Right forelimb (tissue), 1 donor: ENCODE results near the gene URB1.

Experiments used
- DNase-seq: peaks from one replicate; pipeline ENCODE4 v3.0.0-alpha.2; 2018

Gene URB1

DNA sequence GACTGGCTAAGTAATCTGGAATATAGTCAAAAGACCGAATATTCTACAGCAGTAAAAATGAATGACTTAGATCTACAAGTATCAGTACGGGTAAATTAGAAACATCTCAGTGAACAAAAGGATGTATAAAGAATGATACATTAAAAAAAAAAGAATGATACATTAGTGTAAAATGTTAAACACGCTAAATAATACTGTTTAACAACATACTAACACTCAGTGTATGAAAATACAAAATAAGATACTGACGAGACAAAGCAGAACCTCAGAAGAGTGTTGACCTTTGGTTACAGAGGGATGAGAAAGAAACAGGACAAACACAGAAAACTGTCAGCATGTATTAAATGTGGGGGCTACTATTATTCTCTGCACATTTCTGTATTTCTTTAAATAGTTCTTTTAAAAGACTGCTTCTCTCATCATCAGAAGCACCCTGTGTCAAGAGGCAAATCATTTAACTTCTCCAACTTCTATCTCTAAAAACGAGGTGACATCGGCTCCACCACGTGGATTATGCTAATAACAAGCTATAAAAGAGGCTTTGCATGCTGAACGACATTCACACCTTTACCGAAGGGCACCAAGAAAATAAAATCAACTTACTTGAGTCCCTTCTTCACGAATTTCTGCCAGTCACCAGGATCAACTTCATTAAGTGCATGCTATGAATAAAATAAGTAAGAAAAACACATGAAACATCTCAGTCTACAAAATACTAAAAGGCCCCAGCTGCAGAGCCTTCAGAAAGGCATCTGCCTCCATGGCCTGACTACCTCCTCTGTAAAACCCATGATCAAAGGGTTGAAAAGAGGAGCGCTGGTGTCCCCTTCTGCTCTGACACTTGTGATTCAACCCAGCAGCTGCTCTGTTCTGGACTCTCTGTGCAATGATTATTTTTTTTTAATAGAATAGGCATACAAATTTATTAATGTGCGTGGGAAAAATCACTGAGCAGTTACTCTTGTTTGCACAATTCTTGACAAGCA lies 51.7 kb downstream of the URB1 start:
- DNase-seq = no peak

DNA sequence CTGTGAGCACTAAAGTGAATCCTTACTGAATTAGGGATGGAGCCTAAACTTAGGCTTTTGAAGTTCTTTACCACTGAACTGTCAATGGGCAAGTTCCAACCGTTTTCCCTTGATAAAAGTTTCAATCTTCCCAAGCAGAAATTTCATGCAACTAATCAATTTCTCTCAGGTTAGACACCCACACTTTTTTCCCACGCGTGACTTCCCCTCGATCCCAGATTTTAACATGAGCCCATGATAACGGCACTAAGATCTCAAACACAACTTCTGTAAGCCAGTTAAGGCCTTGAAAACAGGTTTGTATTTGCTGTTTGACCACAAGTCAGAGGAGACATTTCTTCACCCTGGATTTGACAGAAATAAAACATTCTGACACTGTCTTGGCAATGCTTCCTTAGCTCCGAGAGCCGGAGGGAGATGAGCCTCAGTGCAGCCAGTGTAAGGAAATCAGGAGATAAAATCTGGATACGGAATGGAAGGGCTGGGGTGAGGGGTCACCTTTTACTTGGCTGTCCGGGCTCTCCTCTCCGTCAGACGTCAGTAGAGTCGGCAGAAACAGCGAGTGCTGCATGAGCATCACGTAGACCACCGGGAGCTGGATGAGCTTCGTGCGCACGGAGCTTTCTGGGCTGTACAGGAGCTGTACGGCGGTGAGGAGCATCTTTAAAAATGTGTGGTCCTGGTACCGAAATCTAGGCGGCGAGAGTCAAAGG lies 54.4 kb downstream of the URB1 start:
- peak; percentile 26 for DNase-seq

DNA sequence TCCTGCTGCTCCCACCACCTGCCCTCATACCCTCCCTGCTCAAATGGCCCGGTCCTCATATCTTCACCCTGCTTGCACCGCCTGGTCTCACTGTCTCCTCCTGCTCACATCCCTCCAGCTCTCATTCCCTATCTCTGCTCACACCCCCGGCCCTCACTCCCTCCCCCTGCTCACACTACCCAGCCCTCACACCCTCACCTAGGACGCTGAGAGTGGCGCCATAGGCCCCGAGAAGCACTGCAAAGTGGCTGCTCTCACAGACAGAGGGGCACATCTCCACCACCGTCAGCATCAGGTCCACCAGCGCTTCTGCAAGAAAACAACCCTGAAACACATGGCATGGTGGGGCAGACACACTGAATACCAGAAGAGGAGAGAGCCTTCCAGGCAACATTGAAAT lies 55.6 kb downstream of the URB1 start:
- peak; percentile 9 for DNase-seq

DNA sequence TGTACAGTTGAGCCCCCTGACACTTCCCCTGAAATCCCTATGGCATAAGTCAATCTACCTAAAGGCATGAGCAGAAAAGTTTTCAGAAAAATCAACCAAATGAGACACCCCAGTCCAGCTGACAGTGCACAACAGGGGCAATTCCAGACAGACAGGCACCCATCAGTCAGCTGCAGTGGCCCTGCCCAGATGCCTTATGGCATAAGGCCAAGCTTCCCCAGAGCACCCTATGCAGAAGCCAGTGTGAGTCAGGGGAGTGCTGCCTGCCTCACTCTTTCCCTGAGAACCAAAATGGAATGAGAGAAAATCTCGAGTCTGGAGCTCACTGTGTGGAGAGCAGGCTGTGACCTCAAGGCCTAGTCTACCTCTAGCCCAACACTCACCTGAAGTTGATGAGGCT lies 56.1 kb downstream of the URB1 start:
- peak; percentile 24 for DNase-seq

DNA sequence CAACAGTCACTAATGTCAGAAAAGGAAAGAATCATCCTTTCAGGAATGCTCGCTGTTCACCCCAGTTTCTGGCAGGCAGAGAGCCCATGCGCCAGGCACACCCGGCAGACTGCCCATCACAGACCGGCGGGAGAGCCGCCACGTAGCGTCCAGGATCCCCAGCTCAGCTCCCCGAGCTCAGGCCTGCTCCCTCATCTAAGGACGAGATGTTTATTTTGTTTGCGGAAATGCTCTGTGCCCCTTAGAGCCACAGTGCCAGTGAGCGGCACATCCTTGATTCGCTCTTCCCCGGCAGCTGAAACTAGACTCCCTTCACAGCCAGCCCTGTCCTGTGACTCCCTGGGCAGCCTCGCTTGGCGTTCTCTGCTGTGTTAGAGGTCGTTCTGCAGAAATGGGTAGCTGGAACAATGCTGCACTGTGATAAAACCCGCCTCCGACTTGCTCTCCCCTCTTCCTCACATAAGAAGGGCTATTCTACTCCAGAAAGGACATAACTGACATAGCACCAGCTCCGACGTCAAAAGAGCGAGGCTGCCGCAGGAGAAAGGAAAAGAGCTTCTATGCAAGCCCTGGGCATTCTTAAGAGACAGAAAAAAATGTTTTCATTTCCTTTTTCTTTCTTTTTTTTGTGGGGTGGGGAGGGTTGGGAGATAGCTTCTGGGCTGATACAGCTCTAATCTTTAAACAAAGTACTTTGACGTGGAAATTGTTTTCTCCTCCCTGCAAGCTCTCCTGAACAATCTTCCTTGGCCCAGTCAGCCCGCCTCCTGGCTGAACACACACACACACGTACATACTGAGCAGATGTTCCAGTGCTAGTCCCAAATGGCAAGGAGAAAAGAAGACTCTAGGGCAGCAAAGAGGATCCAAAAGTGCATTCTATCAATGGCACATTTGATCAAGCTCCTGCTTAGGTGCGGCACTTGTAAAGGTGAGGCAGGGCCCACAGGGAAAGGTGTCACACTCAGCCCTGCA lies 56.9 kb downstream of the URB1 start:
- peak; percentile 13 for DNase-seq

DNA sequence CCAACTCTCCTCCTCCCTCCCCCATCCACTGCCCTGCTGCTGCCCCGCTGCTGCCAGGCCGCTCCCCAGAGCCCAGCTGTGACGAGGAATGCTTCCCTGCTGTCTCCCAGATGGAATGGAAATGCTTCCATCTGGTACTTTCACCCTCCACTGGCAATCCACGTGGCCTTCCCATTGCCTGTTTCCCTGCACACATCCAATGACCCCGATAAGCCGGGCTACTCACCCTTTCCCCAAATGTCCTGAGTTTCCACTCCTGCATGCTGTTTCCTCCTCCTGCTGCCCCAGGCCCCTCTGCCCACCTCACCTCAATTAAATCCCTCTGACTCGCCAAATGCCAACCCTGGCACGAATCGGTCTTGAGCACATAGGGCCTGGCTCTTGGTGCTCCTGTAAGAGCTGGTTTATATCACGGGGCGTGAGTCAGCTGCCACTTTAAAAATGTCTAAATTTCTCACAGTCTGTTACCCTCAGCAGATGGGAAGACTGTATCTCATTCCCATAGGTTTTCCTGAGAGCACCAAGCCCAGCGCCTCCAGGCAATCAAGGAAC lies 57.8 kb downstream of the URB1 start:
- no peak for DNase-seq

DNA sequence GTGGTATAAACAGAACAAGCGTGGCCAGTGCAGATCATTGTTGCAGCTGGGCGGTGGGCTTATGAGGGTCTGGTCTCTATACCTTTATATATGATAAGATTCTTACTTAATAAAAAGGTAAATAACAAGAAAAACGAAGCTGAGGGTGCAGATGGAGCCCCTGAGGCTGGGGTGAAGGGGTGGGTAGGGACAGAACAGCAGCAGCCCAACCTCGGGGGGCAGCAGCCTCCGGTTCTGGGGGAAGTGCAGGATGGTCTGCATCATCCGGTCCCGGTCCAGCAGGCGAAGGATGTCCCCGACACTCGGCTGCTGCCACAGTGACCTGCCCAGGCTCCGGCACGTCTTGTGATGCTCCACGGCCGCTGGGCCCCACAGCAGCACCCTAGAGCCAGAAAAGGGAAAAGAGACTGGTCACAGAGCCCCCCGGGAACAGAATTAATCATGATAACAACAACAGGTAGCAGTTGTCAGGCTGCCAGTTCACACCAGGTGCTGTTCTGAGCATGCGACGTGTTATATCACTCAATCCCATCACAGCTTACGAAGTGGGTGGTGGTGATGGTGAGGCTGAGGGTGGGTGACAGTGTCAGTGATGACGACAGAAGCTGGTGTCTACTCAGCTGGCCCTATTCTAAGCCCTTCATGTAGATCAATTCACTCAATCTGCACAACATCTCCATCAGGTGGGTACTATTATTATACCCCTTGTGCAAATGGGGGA lies 58.7 kb downstream of the URB1 start:
- DNase-seq = no peak

DNA sequence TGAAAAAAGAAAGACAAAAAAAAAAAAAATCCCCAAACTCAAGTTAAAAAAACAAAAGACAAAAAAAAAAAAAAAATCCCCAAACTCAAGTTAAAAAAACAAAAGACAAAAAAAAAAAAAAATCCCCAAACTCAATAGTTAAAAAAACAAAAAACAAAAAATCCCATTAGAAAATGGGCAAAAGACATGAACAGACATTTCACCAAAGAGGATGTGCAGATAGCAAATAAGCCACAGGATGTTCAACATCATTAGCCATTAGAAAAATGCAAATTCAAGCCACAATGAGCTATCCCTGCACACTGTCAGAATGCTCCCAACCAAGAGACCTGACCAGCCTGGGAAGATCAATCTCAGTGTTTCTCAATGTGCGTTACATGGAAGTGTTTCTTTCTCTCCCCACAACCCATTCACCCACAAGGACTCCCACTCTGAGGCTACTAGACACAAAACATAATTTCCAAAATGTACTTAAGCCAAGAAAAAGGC lies 60.3 kb downstream of the URB1 start:
- DNase-seq = peak; percentile 1

DNA sequence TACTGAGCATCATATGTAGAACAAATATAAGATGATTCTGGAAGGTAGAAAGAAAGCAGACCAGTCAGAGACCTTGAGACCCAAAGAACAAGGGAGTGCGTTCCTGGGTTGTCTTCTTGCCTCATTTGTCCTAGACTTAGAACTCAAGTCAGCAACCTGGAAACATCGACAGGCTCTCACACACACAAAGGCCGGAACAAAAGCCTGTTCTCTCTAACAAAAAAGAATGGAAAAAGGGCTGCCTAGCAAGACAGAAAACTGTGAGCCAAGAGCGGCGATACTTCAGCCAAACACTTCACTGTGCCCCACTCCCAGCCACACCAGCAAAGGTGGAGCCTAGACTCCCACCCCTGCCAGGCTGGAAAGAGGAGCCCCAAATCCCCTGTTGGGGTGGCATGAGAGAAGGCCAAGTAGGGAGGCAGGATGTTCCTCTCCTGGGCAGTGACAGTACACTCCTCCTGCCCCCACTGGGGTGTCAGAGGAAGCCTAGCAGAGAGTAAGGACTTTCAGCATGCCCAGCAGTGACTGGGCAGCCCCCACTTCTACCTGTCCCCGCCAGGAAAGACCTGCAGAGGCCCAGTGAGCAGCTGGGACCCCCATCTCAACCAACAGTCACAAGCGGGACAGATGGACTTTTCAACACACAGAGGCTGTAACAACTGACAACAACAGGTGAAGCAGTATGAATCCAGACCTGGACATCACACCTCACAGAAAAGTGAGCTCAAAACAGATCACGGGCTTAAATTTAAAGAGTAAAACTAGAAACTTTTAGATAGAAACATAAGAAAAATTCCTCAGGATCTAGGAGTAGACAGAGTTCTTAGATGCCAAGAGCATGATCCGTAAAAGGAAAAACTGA lies 61.1 kb downstream of the URB1 start:
- no peak for DNase-seq

DNA sequence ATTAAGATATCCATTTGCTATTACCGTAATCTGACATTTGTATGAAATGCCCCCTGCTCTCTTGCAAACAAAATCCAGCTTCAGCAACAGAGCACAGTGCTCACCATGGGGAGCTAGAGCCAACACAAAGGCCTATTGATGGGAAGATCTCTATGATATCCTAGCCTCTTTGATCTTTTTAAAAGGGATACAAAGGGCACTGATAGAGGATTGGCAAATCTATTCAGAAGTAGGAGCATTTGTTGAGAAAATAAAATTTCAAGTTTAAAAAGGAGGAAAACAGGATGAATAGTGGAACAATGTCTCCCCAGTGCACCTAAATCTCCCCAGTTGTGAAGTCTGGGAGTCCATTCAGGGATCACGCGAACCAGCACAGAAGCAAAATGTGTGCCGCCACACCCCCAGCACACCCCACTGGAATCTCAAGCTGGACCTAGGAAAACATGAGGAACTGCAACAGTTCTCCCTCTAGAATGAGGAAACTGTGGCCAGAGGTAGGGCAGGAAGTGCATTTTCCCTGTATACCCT lies 62.0 kb downstream of the URB1 start:
- DNase-seq = no peak

DNA sequence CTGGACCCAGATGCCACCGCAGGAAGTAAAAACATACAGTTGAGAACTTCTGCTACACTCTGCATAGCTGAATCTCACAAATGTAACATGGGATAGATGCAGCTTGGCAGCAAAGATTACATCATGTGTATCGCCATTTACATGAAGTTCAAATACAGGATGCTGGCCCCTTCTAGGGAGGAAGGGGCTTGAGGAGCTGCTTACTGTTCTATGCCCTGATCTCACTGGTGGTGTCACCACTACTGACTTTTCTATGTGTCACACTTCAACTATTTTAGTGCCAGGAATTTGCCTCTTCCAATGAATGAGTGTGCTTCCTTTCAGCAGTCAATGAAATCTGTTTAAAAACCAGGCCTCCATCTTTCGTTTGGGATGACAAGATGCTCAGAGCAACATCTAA lies 63.0 kb downstream of the URB1 start:
- DNase-seq = no peak

DNA sequence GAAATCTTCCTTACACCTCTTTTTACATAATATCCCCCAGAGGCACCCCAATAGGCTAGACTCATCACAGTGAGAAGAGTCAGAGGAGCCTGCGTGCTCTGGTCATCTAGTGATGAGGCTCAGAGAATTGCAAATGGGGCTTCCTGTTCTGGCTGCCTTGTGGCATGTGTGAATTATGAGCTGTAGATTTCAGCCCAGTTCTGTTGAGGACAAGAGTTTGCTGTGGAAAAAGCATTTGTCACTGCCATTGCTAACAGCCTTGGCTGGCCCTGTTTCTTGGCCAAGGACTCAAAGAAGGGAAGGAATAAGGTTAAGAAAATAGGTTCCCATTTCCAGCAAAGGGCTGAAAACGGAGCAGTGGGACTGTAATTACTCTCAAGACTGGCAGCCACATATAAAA lies 63.5 kb downstream of the URB1 start:
- no peak for DNase-seq

DNA sequence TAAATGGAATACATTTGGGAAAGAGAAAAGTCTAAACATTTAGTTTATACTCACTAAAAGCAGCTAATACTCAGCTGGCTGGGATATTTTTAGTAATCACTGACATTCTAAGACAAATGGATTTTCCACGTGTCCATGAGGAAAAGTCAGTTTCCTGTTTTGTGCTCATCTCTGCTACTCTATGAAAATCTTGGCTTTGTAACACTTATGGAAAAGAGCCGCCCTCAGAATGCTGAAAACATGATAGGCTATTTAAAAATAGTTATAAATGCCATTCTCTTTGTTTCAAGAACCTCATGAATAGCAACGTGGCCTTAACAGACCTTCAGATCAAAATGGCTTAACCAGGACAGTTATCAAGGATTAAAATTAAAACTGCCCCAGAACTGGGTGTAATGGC lies 64.2 kb downstream of the URB1 start:
- no peak for DNase-seq

DNA sequence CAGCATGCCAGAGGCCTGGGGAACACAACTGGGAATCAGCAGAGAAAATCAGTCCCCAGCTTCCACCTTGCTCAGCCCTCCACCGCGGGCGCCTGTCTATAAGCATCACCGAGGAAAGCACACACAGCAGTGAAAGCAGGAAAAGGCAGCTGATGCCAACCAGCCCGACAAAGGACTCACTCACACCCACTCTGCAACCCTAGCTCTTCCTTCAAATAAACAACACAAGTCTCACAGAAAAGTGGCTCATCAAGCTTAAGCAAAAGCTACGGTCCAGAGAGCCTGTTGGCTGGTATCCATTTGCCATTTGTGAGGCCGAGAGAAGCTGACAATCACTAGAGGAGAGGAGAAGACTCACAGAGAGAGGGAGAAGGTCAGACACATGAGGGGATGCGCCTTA lies 67.1 kb downstream of the URB1 start:
- no peak for DNase-seq

DNA sequence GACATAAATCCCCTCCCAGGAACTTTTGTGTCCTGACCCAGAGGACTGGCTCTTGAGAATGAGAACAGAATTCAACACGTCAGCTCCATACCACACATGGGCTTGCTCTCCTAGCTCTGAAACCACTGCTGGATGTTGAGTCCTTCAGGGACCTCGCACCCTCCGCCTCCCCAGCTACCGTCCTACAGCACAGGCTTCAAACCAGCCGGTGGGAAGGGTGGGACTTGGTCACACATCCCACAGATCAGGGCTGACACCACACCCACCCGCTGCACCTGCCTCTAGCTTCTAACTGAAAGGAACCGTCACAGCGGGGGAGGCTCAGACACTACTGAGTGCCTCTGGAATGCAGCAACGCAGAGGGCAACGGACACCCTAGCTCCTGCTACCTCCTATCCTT lies 70.1 kb downstream of the URB1 start:
- no peak for DNase-seq

DNA sequence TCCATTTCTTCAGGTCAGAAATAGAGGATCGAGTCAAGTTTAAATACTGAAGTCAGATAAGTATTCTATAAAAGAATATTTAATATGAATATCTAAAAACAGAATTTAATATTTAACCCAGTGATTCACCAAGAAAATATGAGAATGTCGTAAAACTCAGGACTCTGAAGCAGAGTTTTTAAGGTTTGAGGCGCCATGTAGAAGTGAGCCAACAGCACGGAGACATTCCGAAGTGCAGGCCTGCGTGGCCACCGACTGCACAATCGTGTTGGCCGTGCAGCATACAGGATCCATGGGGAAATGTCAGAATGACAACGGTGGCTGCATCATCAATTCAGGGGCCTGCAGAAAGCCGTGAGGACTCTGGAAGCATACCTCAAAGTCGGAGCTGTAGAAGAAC lies 70.7 kb downstream of the URB1 start:
- no peak for DNase-seq

DNA sequence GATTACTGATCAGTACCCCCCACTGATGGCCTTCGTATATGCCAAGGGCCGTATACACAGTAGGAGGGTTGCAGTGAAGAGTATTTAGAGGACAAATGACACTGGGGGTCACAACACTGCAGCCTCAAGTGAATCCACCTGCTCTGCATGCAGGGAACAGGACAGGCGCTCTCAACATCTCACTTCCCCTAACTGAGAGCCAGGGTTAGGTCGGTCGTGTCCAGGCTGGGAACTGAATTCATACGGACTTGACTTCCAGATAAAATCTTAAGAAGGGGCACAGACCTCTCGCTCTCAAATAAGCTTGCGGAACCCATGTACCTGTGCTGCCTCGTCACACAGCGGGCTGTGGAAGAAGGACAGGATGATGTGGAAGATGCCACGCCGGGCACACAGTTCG lies 71.3 kb downstream of the URB1 start:
- no peak for DNase-seq

DNA sequence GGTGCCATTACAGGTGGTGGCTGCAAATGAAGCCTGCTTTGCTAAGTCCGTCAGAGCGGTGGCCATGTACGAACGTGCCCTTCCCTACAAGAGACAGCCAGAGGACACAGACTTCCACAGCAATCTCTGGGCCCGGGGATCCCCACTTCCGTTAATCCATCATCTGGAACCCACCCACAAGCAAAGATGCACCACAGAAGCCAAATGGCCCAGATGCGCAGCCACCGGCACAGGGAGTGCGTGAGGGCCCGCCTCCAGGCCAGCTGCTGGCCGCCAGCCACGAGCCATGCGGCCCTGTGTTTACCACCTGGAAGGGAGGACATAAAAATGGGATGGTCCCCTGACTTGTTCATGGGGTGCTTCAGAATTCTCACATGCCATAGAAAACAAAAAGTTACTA lies 72.1 kb downstream of the URB1 start:
- DNase-seq = no peak

DNA sequence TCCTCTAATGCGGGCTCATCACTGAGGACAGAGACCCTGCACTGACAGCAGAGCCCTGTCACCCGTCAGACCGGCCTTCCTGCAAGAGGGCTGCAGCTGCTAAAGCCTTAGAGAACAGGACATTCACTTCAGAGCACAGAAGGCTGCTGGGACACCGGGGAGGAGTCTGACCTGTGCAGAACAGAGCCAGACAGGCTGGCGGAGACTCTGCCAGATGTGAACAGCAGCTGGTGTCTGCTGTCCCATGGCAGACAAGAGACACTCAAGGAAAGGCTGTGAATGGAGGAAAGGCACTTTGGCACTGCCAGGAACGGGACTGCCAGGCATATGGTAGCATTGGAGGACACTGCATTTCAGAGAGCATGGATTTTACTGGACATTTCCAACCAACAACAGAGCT lies 72.8 kb downstream of the URB1 start:
- no peak for DNase-seq

DNA sequence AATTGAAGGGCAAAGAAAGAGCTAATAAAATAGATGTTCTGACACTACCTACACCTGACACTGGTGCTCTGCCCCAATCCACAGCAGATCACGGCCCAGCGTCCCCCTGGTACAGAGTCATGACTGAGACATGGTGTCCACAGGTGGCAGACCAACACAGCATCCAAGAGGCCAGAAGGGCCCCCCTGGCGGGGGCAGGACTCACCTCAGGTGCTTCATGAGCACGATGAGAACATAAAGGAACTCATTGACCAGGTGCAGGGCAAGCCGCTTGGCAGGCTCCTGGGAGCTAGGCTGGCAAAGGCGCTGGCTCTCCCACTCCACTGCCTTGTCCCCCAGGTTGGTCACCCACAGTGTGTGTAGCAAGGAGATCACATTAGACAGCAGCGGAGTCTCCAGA lies 73.8 kb downstream of the URB1 start:
- DNase-seq = no peak

DNA sequence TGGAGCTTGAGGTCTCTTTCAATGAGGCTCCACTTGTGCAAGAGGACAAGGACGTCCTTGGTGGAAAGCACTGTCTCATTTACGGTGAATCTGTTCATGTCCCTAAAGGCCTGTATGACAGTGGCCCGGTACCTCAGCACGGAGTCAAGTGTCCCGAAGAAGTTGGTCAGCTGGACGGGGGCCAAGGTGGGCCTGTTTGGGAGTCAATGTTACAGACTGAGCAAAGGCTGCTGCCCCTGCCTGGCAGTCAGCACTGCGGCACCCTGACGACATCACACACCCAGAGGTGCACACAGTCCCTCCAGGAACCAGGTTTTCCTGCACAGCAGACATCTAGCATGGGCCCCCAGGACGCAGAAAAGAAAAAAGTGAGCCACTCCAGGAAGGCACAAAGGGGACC lies 75.1 kb downstream of the URB1 start:
- no peak for DNase-seq
